Stimulated activated CD4-positive, alpha-beta T cell treated with anti-CD3 and anti-CD28 coated beads, TNF-alpha, amount 100 ng/mL, for 48 hours (primary cell): ENCODE results near the gene CPT1A.

Experiments
- DNase-seq, 3 donors: peaks; one replicate each; pipeline ENCODE4 v3.0.0-alpha.2; 2020; ENCODE audit warnings: low read depth in 3 of 3

Gene CPT1A

DNA sequence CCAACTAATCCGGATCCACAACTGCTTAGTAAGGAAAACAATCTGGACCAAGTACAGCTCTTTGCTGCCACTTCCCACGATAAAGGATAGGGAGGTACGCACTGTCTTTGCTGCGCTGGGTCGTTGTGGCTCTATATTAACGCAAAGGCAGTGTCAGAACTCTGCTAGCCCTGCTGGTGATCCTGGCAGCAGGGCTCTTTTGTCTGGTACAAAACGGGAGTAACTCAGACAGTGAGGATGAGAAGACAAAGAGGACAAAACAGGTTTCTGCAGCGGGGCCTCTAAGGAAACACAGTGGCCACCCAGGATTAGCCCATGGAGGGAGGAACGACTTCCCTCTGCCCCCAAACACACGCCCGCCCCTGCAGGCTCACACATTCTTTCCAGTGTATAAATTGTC is 131.3 kb downstream of the CPT1A start:
- DNase-seq = no peak

DNA sequence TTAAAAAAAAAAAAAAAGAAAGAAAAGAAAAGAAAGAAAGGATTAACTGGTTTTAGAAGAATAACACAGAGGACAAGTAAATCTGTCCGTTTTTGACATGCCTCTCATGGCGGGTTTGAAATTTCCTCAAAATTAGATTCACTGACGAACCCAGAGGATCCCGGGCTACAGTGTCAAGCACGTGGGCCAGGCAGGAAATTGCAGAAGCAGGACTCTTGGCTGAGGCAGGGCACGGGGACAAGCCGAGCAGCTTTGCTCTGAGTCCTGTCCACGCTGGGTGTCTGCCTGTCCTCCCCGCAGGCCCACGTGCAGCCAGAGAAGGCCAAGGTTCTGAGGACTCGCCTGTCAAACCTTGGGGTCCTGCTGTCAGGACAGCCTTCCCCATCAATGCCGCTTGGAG is 132.7 kb downstream of the CPT1A start:
- no peak for DNase-seq

DNA sequence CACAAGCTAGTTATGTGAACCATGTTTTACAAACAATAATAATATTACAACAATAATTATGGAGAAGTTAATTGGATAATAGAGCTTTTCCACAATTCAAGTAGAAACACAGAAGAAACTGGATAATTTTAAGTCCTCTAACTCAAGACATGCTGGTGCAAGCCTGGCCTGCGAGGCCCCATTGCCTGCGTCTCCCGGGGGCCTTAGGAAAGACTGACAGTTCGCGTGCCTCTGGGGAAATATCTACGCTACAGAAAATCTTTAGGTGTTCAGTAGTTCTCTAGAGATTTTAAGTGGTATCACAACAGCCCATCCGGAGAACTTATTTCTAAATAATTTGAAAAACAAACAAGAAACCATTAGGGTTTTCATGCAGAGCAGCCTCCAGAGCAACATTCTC is 134.2 kb downstream of the CPT1A start:
- no peak for DNase-seq

DNA sequence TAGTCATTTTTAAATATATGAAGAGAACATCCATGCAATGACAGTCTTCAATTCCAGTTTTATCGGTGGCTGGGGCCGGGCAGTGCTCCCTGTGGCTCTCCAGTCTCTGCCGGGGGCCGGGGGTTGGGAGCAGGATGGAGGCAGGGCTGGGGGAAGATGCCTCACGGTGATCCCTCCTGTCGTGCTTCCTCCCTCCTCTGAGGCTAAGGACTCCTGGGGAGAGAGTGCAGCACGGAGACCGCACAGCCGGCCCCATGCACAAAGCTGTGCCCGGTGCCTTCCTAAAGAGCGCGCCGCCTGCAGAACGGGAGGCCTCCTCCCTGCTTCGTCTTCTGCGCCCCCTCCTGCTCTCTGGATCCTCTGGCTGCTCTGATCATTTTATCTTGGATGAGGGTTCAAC is 136.8 kb downstream of the CPT1A start:
- no peak for DNase-seq
